Activated naive CD4-positive, alpha-beta T cell treated with anti-CD3 and anti-CD28 coated beads, Interleukin-2, amount 50 U/mL, for 24 hours (primary cell): Measurements from ENCODE around the gene LRP2BP.

Experiments used
- H3K27ac Mint-ChIP-seq: one replicate; pipeline ENCODE4 v1.8.0; 2021; ENCODE audit warnings: mild to moderate bottlenecking, mixed read lengths
- H3K27me3 Mint-ChIP-seq: one replicate; pipeline ENCODE4 v1.8.0; 2021; ENCODE audit warnings: mixed read lengths
- H3K36me3 Mint-ChIP-seq: one replicate; pipeline ENCODE4 v1.8.0; 2021; ENCODE audit warnings: mixed read lengths
- H3K4me1 Mint-ChIP-seq: one replicate; pipeline ENCODE4 v1.8.0; 2021; ENCODE audit warnings: mixed read lengths
- H3K4me3 Mint-ChIP-seq: one replicate; pipeline ENCODE4 v1.8.0; 2021; ENCODE audit warnings: mild to moderate bottlenecking, mixed read lengths
- H3K9me3 Mint-ChIP-seq: one replicate; pipeline ENCODE4 v1.8.0; 2021; ENCODE audit warnings: mixed read lengths

LRP2BP gene

DNA sequence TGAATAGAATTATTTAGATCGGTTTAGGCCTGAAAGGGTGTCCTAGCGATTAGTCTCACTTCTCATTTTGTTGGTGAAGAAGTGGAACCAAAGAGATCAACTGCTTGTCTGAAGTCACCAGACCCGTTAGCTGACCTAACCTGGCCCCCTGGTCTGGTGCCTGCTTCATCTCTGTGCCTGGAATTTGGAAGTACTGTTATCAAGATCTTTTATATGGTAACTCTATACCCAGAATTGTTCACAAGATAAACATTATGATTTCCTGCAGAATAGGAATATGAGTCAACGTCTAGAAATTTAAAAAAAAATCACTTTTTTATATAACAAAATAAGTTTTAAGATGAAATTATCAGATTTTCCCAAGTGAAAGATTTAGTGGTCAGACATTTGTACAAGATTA is 37.2 kb downstream of the LRP2BP start:
- H3K27ac Mint-ChIP-seq, result no peak overlapping the region

DNA sequence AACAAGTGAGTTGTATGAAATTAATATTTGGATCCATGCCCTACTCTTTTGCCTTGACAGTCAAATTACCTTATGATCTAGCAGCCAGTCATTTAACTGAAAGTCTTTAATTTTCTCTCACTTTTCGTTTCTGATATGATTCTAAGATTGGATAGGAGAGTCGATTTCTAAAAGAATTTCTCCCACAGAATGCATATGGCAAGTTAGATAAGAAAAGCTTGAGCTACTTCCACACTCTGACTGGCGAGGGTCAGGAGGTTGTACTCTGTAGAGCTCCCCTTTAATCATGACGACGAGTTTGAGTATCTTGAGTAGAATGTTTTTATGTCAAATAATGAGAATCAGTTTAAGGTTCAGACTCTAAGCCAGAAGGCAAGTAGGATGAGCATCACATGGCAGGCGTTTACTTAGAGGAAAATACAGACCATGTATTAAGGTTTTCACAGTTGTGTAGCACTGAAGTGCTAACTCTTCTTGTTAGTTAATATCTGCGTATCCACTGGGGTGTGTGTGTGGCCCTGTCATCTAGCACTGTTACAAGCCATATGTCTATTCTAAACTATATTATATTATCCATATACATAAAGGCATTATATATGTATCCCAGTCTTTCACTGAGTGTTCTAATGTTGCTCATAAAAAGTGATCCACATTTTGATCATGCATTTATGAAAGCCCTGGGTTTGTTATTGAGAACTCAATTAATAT is 37.8 kb downstream of the LRP2BP start:
- no peak overlapping the region for H3K4me3 Mint-ChIP-seq
- H3K36me3 Mint-ChIP-seq, result peaks cover 20% of the 10 kb centered on the region
- no peaks in the 10 kb centered on the region for H3K9me3 Mint-ChIP-seq
- H3K27ac Mint-ChIP-seq, result no peak overlapping the region
- no peaks in the 10 kb centered on the region for H3K27me3 Mint-ChIP-seq
- H3K4me1 Mint-ChIP-seq, result no peaks in the 10 kb centered on the region

More for the DNA sequence above, 37.2 kb downstream of the LRP2BP start:
- H3K27me3 Mint-ChIP-seq, result no peaks in the 10 kb centered on the region
- no peak overlapping the region for H3K4me3 Mint-ChIP-seq
- peaks cover 16% of the 10 kb centered on the region for H3K36me3 Mint-ChIP-seq
- H3K4me1 Mint-ChIP-seq, result no peaks in the 10 kb centered on the region
- H3K9me3 Mint-ChIP-seq, result no peaks in the 10 kb centered on the region

DNA sequence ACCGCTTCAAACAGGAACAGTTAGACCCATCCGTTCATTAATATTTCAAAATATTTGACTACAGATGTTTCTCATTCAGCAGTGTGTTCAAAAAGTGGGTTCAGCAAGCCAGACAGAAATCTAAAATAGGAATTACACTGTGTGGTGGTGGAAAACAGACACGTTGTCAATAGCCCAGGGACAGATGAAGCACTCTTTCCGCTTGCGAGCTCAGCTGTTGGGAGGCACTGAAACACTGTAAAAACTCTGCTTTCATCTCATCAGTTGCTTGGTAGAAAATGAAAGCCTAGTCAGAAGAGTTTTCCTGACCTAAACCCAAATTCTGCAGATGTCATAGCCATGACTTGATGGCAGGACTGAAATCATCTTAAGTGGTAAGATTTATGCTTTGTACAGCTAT is 38.5 kb downstream of the LRP2BP start:
- Mint-ChIP-seq H3K27me3 (no peaks in the 10 kb centered on the region), H3K9me3 (no peaks in the 10 kb centered on the region), H3K4me3 (no peak overlapping the region), H3K36me3 (peaks cover 24% of the 10 kb centered on the region), H3K27ac (no peak overlapping the region), H3K4me1 (no peaks in the 10 kb centered on the region)

DNA sequence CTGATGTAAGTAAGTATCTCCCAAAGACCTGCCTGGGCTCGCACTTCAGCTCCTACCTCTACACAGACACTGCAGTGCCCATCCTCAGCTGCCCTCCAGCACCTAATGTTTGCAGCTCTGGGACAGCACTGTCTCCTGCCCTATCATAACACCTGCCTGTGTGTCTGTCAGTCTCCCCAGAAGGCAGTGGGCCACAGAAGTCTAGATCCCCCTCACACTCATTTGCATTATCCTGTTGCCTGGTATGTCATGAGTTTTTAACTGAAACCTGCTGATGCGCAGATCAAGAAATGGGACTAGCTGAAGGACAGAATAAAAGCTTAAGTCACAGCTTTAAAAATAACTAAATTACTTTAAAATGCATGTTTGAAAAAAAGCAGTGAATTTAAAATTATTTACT is 43.0 kb downstream of the LRP2BP start:
- no peak overlapping the region for H3K4me3 Mint-ChIP-seq
- peaks cover 39% of the 10 kb centered on the region for H3K36me3 Mint-ChIP-seq
- H3K4me1 Mint-ChIP-seq, result no peaks in the 10 kb centered on the region
- H3K27ac Mint-ChIP-seq, result no peak overlapping the region
- no peaks in the 10 kb centered on the region for H3K27me3 Mint-ChIP-seq
- H3K9me3 Mint-ChIP-seq, result no peaks in the 10 kb centered on the region

DNA sequence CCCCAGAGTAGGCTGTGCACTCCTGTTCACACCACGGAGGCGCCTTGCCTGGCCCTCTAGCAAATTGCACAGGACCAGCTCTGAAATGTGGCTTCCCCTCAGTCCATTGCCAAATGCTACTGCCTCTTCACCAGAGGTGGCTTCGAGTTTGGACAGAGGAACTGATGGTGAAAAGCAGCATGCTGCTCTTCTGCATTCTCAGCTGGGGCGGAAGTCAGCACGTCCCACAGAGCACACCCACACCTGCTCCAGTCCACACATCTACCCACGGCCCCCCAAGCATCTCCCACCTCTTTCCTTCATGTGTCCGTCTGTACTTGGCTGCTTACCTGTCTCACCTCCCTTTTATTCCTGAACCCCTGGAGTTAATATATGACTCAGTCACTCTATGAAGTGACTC is 43.5 kb downstream of the LRP2BP start:
- H3K4me3 Mint-ChIP-seq, result no peak overlapping the region
- H3K9me3 Mint-ChIP-seq, result no peaks in the 10 kb centered on the region
- no peaks in the 10 kb centered on the region for H3K27me3 Mint-ChIP-seq
- H3K4me1 Mint-ChIP-seq, result no peaks in the 10 kb centered on the region
- peaks cover 36% of the 10 kb centered on the region for H3K36me3 Mint-ChIP-seq
- H3K27ac Mint-ChIP-seq, result no peak overlapping the region

DNA sequence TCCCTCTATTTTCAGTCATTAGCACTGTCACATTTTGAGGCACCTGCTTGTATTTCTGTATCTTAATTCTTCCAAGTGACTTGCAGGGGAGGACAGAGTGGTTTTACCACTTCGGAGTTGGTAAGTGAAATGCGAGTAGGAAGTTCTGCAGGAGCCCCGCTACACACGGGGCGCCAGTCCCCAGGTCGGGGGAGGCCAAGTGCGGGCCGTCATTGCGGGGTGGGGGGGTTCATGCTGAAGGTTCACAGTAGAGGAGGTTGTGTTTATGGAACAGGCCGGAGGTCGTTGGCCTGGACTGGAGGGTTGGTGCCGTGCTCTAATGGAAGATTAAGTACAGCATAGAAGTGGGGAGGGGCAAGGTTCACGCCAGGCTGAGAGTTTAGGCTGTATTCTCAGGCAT is 44.0 kb downstream of the LRP2BP start:
- Mint-ChIP-seq H3K36me3 (peaks cover 37% of the 10 kb centered on the region), H3K27ac (no peak overlapping the region), H3K4me3 (no peak overlapping the region), H3K4me1 (no peaks in the 10 kb centered on the region), H3K9me3 (no peaks in the 10 kb centered on the region), H3K27me3 (no peaks in the 10 kb centered on the region)

DNA sequence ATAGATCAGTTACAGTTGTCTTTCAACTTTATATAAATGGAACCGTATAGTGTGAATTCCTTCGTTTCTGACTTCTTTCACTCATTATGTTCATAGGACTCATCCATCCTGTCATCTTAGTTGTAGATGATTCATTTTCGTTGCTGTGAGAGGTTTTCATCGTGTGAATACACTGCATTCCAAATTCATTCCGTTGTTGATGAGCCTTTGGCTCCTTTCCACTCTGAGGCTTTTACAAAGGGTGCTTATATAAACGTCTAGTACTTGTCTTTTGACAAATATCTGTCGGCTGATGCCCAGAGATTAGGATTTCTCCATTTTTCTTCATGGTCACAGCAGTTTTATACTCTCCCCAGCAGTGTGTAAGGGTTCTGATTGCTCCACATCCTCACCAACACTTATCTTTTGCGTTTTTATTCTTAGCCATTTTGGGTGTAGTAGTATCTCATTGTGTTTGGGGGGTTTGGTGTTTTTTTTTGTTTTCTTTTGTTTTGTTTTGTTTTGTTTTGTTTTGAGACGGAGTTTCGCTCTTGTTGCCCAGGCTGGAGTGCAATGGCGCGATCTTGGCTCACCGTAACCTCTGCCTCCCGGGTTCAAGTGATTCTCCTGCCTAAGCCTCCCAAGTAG is 48.6 kb downstream of the LRP2BP start:
- Mint-ChIP-seq H3K9me3 (no peaks in the 10 kb centered on the region), H3K4me3 (no peak overlapping the region), H3K36me3 (peaks cover 34% of the 10 kb centered on the region), H3K27ac (no peak overlapping the region), H3K27me3 (no peaks in the 10 kb centered on the region), H3K4me1 (peaks cover 16% of the 10 kb centered on the region)

DNA sequence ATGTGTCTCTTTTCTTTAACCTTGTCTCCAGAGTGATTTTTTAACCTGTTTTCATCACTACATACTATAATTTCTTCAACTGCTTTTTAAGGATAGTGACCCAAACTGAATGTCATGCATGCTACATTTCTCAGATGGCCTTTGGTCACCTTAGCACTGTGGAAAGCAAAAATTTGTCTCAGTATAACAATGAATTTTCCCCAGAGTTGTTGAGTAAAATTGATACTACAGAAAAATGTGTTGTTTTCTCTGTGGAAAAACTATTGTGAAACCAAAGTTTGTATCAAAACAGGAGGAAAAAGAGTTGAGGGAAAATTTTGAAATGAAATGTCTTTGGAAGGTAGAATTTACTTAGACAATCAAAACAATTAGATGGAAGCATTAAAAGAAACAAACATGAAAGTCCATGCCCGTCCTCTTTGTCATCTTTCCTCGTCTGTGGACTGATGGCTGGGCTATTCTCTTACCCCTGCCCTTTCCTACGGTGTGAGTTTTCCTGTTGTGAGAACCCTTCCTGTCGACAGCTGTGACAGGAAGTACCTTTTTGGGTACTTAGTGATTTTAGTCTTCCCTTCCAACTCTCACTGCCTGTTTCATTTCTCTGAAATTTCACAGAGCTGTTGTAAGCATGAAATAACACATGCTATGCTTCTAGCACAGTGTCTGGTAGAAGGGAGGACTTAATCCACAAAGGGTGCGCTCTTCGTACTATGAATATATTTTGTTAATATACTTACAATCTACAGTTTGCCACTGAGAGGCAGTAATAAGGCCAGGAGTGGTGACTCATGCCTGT is 50.8 kb downstream of the LRP2BP start:
- Mint-ChIP-seq H3K36me3 (peaks cover 27% of the 10 kb centered on the region), H3K4me1 (peaks cover 23% of the 10 kb centered on the region), H3K4me3 (no peak overlapping the region)

DNA sequence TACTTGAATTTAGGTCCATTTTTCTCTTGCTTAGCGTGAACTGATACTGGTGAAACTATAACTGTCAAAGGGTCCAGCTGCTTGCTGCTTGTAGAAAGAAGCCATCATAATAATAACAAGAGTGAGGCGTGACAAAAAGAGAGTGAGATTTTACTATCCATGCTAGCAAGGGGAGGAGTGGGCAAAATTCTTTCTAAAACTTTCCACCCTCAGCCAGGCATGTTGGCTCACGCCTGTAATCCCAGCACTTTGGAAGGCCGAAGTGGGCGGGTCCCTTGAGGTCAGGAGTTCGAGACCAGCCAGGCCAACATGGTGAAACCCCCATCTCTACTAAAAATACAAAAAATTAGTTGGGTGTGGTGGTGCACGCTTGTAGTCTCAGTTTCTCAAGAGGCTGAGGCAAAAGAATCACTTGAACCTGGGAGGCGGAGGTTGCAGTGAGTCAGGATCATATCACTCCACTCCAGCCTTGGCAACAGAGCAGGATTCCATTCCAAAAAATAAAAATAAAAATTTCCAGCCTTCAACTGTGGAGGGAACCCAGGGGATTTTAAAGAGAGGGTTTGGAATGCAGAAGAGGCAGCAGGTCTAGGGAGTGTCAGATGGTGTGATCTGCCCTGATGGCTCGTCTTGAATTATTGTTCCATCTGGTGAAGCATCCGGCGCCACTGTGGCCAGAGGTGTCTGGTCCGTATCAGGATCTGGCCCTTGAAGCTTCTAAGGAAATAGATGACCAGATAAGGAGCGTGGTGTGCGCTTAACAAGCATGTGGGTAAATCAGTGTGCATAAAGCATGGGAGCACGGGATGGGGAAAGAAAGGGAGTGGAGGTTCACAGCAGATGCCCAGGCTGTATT is 51.8 kb downstream of the LRP2BP start:
- H3K27ac Mint-ChIP-seq, result no peak overlapping the region

More for the DNA sequence above, 50.8 kb downstream of the LRP2BP start:
- Mint-ChIP-seq H3K9me3 (no peaks in the 10 kb centered on the region), H3K27ac (peak overlapping the region; percentile 17), H3K27me3 (no peaks in the 10 kb centered on the region)

DNA sequence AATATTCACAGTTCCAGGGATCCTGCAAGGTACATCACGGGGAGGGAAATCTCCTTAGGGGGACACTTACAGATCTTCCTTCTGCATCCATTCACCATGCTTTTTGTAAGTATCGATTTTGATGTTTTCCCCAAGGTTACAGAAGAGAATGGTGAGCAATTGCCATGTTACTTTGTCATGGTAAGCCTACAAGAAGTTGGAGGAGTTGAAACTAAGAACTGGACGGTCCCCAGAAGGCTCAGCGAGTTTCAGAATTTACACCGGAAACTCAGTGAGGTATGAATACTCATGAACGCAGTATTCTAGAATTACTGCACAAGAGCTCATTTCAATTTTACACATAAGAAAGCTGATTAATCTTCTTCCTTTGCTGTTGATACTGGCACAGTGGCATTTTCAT is 53.9 kb downstream of the LRP2BP start:
- Mint-ChIP-seq H3K36me3 (peaks cover 24% of the 10 kb centered on the region), H3K9me3 (no peaks in the 10 kb centered on the region), H3K27me3 (no peaks in the 10 kb centered on the region), H3K27ac (no peak overlapping the region), H3K4me1 (peaks cover 32% of the 10 kb centered on the region), H3K4me3 (no peak overlapping the region)

More for the DNA sequence above, 51.8 kb downstream of the LRP2BP start:
- Mint-ChIP-seq H3K36me3 (peaks cover 27% of the 10 kb centered on the region), H3K9me3 (no peaks in the 10 kb centered on the region), H3K4me1 (peaks cover 32% of the 10 kb centered on the region), H3K4me3 (no peak overlapping the region), H3K27me3 (no peaks in the 10 kb centered on the region)

DNA sequence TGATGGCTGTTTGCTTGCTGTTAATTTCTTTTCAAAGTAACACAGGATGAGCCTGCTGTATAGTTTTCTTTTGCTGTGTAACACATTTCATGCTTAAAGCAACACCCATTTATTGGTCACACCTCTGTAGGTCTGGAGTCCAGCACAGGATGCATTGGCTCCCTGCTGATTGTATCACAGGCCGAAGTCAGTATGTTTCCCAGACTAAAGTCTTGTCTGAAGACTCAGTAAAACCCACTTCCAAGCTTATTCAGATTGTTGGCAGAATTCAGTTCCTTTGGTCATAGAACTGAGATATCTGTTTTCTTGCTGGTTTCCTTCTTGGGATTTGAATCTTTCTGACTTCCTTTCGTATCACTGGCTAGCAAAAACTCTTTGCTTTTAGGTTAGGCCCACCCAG is 54.3 kb downstream of the LRP2BP start:
- Mint-ChIP-seq H3K27ac (no peak overlapping the region), H3K36me3 (peaks cover 24% of the 10 kb centered on the region), H3K4me1 (peaks cover 32% of the 10 kb centered on the region), H3K9me3 (no peaks in the 10 kb centered on the region), H3K4me3 (no peak overlapping the region), H3K27me3 (no peaks in the 10 kb centered on the region)

DNA sequence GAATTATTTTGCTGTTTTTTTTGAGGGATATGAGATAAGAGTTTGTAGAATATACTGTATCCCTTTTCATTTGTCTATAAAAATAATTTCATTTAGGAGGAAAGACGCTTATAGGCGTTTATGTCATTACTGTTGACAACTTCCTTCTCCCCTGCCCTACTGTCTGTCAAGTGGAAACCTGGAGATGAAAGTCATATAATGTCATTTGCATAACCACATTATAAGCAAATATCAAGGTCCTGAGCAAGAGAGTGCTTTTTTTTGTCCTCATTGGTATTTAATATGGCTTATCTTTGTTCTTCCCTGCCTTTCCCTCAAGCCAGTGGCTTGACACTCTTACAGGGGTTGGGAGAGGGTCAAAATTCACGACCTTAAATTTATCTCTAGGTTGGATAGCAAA is 55.8 kb downstream of the LRP2BP start:
- H3K27me3 Mint-ChIP-seq, result no peaks in the 10 kb centered on the region
- H3K4me1 Mint-ChIP-seq, result peaks cover 26% of the 10 kb centered on the region
- H3K27ac Mint-ChIP-seq, result no peak overlapping the region
- H3K9me3 Mint-ChIP-seq, result no peaks in the 10 kb centered on the region
- H3K36me3 Mint-ChIP-seq, result peaks cover 26% of the 10 kb centered on the region
- H3K4me3 Mint-ChIP-seq, result no peak overlapping the region

DNA sequence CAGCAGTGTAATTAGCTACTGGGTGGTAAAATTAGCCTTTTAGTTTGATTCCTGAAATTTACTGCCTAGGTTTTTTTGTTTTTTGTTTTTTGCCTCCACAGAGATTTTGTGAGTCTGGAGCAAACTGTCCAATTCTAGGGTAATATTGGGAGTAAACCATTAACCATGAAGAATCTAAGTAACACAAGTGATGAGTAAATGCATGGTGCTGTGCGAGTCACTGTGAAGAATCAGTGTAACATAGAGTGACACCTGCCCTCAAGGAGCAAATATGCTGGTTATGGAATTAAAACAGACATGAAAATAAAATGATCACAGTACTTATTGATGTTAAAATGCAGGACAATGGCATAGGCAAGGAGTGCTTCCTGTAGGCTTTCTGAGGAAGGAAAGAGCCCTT is 60.1 kb downstream of the LRP2BP start:
- Mint-ChIP-seq H3K27ac (no peak overlapping the region), H3K4me1 (peaks cover 16% of the 10 kb centered on the region), H3K36me3 (peaks cover 16% of the 10 kb centered on the region), H3K4me3 (no peak overlapping the region), H3K27me3 (no peaks in the 10 kb centered on the region), H3K9me3 (no peaks in the 10 kb centered on the region)

DNA sequence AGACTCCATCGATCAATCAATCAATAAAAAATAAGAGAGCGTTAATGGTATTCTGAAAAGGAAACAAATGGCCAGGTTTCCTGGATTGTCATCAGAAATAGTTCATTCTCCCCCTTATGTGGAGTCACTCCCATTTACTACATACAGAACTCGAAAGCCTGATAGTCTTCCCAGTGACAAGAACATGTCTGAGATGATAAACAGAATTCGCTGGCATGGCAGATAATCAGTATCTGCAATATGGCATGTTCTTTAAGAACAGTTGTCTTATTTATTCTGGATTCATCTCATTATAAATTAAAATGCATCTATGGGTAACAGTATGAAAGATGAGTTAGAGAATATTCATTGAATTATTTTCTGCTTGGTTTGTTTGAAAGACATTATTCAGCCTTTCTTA is 61.4 kb downstream of the LRP2BP start:
- Mint-ChIP-seq H3K4me3 (no peak overlapping the region), H3K36me3 (peaks cover 17% of the 10 kb centered on the region), H3K4me1 (peaks cover 3% of the 10 kb centered on the region), H3K27me3 (no peaks in the 10 kb centered on the region), H3K27ac (no peak overlapping the region), H3K9me3 (no peaks in the 10 kb centered on the region)
